Ishikawa (cell line): Measurements from ENCODE around the gene C18orf63.

Experiments
- CEBPB ChIP-seq: IDR thresholded peaks from 2 replicates; pipeline ENCODE4 v1.6.1; 2012
- CREB1 ChIP-seq: IDR thresholded peaks from 2 replicates; pipeline ENCODE4 v1.6.1; 2012; ENCODE audit warnings: low read depth
- EGR1 ChIP-seq: IDR thresholded peaks from 2 replicates; pipeline ENCODE4 v1.6.1; 2012
- EP300 ChIP-seq: IDR thresholded peaks from 2 replicates; pipeline ENCODE4 v1.6.1; 2012; ENCODE audit warnings: borderline replicate concordance
- MAX ChIP-seq: IDR thresholded peaks from 2 replicates; pipeline ENCODE4 v1.6.1; 2012
- RAD21 ChIP-seq: IDR thresholded peaks from 2 replicates; pipeline ENCODE4 v1.6.1; 2012; ENCODE audit warnings: low read depth
- TAF1 ChIP-seq: IDR thresholded peaks from 2 replicates; pipeline ENCODE4 v1.6.1; 2012; ENCODE audit warnings: low read depth, mild to moderate bottlenecking
- TCF12 ChIP-seq: IDR thresholded peaks from 2 replicates; pipeline ENCODE4 v1.6.1; 2012; ENCODE audit warnings: low read depth
- TEAD4 ChIP-seq: IDR thresholded peaks from 2 replicates; pipeline ENCODE4 v1.6.1; 2012
- USF1 ChIP-seq: IDR thresholded peaks from 2 replicates; pipeline ENCODE4 v1.6.1; 2012
- YY1 ChIP-seq: IDR thresholded peaks from 2 replicates; pipeline ENCODE4 v1.6.1; 2012; ENCODE audit warnings: low read depth
- ZBTB7A ChIP-seq: IDR thresholded peaks from 2 replicates; pipeline ENCODE4 v1.6.1; 2012; ENCODE audit warnings: low read depth
- TF ChIP-seq, protein P1 (sequence below): IDR thresholded peaks from 2 replicates; pipeline ENCODE4 v1.6.1; 2012; ENCODE audit warnings: low read depth, mild to moderate bottlenecking

DNA sequence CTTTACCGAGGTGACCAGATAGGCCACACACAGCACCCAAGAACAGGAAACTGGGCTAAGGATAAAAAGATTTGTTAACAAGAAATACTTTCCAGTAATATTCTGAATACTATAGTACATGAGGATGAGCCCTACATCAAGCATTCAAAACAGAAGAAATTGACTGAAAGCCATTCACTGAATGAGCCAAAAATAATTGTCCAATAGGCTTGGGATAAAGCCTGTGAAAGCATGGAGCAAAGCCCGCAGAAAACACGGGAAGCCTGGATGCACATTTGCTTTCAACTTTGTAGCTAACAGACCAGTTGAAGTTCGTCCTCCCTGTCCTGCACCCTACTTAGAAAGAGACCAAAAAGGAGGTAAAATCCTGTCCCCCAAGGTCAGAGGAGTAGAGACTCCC lies 85.2 kb downstream of the C18orf63 start:
- TF ChIP-seq EP300: no peak
- TF ChIP-seq TCF12: no peak
- no peak for TF ChIP-seq MAX
- no peak for TF ChIP-seq USF1
- TF ChIP-seq, protein P1, sequence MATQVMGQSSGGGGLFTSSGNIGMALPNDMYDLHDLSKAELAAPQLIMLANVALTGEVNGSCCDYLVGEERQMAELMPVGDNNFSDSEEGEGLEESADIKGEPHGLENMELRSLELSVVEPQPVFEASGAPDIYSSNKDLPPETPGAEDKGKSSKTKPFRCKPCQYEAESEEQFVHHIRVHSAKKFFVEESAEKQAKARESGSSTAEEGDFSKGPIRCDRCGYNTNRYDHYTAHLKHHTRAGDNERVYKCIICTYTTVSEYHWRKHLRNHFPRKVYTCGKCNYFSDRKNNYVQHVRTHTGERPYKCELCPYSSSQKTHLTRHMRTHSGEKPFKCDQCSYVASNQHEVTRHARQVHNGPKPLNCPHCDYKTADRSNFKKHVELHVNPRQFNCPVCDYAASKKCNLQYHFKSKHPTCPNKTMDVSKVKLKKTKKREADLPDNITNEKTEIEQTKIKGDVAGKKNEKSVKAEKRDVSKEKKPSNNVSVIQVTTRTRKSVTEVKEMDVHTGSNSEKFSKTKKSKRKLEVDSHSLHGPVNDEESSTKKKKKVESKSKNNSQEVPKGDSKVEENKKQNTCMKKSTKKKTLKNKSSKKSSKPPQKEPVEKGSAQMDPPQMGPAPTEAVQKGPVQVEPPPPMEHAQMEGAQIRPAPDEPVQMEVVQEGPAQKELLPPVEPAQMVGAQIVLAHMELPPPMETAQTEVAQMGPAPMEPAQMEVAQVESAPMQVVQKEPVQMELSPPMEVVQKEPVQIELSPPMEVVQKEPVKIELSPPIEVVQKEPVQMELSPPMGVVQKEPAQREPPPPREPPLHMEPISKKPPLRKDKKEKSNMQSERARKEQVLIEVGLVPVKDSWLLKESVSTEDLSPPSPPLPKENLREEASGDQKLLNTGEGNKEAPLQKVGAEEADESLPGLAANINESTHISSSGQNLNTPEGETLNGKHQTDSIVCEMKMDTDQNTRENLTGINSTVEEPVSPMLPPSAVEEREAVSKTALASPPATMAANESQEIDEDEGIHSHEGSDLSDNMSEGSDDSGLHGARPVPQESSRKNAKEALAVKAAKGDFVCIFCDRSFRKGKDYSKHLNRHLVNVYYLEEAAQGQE: no peak
- no peak for TF ChIP-seq YY1
- no peak for TF ChIP-seq CEBPB
- no peak for TF ChIP-seq CREB1
- no peak for TF ChIP-seq TAF1
- no peak for TF ChIP-seq TEAD4
- TF ChIP-seq RAD21: no peak
- TF ChIP-seq EGR1: no peak
- no peak for TF ChIP-seq ZBTB7A
